ENCODE data around the gene HOMEZ.

- no peak for TF ChIP-seq EZH2 (IDR thresholded peaks at IDR 0.05)
- TF ChIP-seq POLR2AphosphoS5 (IDR thresholded peaks at IDR 0.05; ENCODE audit: borderline replicate concordance, low read depth, low read length): no peak
These were observed 8.7 kb downstream of the HOMEZ start for GRCh38 chr14:23277189-23277588.
